ENCODE data around the gene PDGFC.

Gene PDGFC

GRCh38 chr4:156723951-156724668 lies 247.5 kb downstream of the PDGFC start:
- no peak for TF ChIP-seq CTCF (IDR thresholded peaks at IDR 0.05; ENCODE audit: low read length, missing control alignments)
- no peak for DNase-seq (ENCODE audit: low read depth)
- no peak overlapping the region for H3K4me3 ChIP-seq (replicated peaks; ENCODE audit: low read depth, low read length)

GRCh38 chr4:156718226-156718625 lies 253.4 kb downstream of the PDGFC start:
- TF ChIP-seq CTCF (IDR thresholded peaks at IDR 0.05; ENCODE audit: low read length, missing control alignments), result no peak
- peak; percentile 9 for DNase-seq (ENCODE audit: low read depth)
- H3K4me3 ChIP-seq (replicated peaks; ENCODE audit: low read depth, low read length), result no peak overlapping the region

- H3K4me3 ChIP-seq (replicated peaks; ENCODE audit: low read depth, low read length), result no peak overlapping the region
- DNase-seq (ENCODE audit: low read depth), result no peak
- no peak for TF ChIP-seq CTCF (IDR thresholded peaks at IDR 0.05; ENCODE audit: low read length, missing control alignments)
Observed at GRCh38 chr4:156711193-156711590, 260.4 kb downstream of the PDGFC start.

All from fibroblast of pulmonary artery (primary cell).